Trophoblast cell (in vitro differentiated cells and primary cell): ENCODE measurements around the gene CHRNA9.

ENCODE experiments used
- DNase-seq, 2 donors: peaks; one replicate each; pipeline ENCODE4 v3.0.0-alpha.2; 2016
- H2AFZ ChIP-seq: 2 replicates; pipeline ENCODE4 v1.6.1; 2013; ENCODE audit warnings: low read length, moderate library complexity, mild to moderate bottlenecking; ENCODE audit not compliant: insufficient read depth, poor library complexity
- H2AK5ac ChIP-seq: 2 replicates; pipeline ENCODE4 v1.6.1; 2013; ENCODE audit warnings: mild to moderate bottlenecking, low read length
- H2BK120ac ChIP-seq: 2 replicates; pipeline ENCODE4 v1.6.1; 2013; ENCODE audit warnings: low read length, mild to moderate bottlenecking, moderate library complexity; ENCODE audit not compliant: insufficient read depth, poor library complexity
- H2BK12ac ChIP-seq: 2 replicates; pipeline ENCODE4 v1.6.1; 2013; ENCODE audit warnings: mild to moderate bottlenecking, low read length, moderate library complexity
- H2BK5ac ChIP-seq: 2 replicates; pipeline ENCODE4 v1.6.1; 2013; ENCODE audit warnings: low read length, low read depth, moderate library complexity, mild to moderate bottlenecking; ENCODE audit not compliant: poor library complexity
- H3K14ac ChIP-seq: 2 replicates; pipeline ENCODE4 v1.6.1; 2013; ENCODE audit warnings: mild to moderate bottlenecking, low read length
- H3K18ac ChIP-seq: 2 replicates; pipeline ENCODE4 v1.6.1; 2013; ENCODE audit warnings: mild to moderate bottlenecking, low read length
- H3K23ac ChIP-seq: 2 replicates; pipeline ENCODE4 v1.6.1; 2013; ENCODE audit warnings: low read length
- H3K27ac ChIP-seq: 2 replicates; pipeline ENCODE4 v1.5.1; 2013; ENCODE audit warnings: low read depth, mild to moderate bottlenecking, inconsistent platforms, low read length, moderate library complexity
- H3K27me3 ChIP-seq: 2 replicates; pipeline ENCODE4 v1.6.1; 2013; ENCODE audit warnings: inconsistent platforms, mild to moderate bottlenecking, low read length, moderate library complexity; ENCODE audit not compliant: insufficient read depth
- H3K36me3 ChIP-seq, 2 experiments: 1 replicate in 1 of 2; 2 replicates in 1 of 2; pipeline ENCODE4 v1.6.1; 2013; ENCODE audit warnings: low read length in 2 of 2, mild to moderate bottlenecking in 2 of 2, moderate library complexity in 1 of 2; ENCODE audit not compliant: insufficient read depth in 2 of 2, control insufficient read depth in 1 of 2
- H3K4ac ChIP-seq: 2 replicates; pipeline ENCODE4 v1.6.1; 2013; ENCODE audit warnings: low read depth, mild to moderate bottlenecking, low read length, moderate library complexity
- H3K4me1 ChIP-seq, 2 experiments: 1 replicate in 1 of 2; 2 replicates in 1 of 2; pipeline ENCODE4 v1.6.1; 2013; ENCODE audit warnings: low read length in 2 of 2, mild to moderate bottlenecking in 2 of 2, moderate library complexity in 1 of 2; ENCODE audit not compliant: insufficient read depth in 2 of 2, control insufficient read depth in 1 of 2
- H3K4me2 ChIP-seq: 2 replicates; pipeline ENCODE4 v1.6.1; 2013; ENCODE audit warnings: inconsistent platforms, mild to moderate bottlenecking, low read length, moderate library complexity
- H3K4me3 ChIP-seq: 2 replicates; pipeline ENCODE4 v1.5.1; 2013; ENCODE audit warnings: mild to moderate bottlenecking, low read depth, low read length, inconsistent platforms
- H3K79me1 ChIP-seq: one replicate; pipeline ENCODE4 v1.6.1; 2013; ENCODE audit warnings: low read length
- H3K79me2 ChIP-seq: 2 replicates; pipeline ENCODE4 v1.6.1; 2013; ENCODE audit warnings: low read length, mild to moderate bottlenecking; ENCODE audit not compliant: control insufficient read depth, insufficient read depth, poor library complexity
- H3K9ac ChIP-seq: 2 replicates; pipeline ENCODE4 v1.6.1; 2013; ENCODE audit warnings: mild to moderate bottlenecking, low read length
- H3K9me3 ChIP-seq: 2 replicates; pipeline ENCODE4 v1.6.1; 2013; ENCODE audit warnings: low read depth, mild to moderate bottlenecking, control low read depth, inconsistent platforms, low read length; ENCODE audit not compliant: insufficient read depth
- H4K12ac ChIP-seq: 2 replicates; pipeline ENCODE4 v1.6.1; 2013; ENCODE audit warnings: low read depth, mild to moderate bottlenecking, low read length, moderate library complexity
- H4K8ac ChIP-seq: 2 replicates; pipeline ENCODE4 v1.6.1; 2013; ENCODE audit warnings: low read depth, mild to moderate bottlenecking, low read length, moderate library complexity
- H4K91ac ChIP-seq: one replicate; pipeline ENCODE4 v1.6.1; 2013; ENCODE audit warnings: low read depth, mild to moderate bottlenecking, low read length, moderate library complexity
- WGBS: extraction: QIAGEN DNeasy Blood & Tissue Kit; methylation state at CpG from one replicate; pipeline ENCODE4 v1.1.7; 2013; ENCODE audit warnings: missing lambda C conversion rate; ENCODE audit not compliant: insufficient read length, insufficient coverage; ENCODE audit errors: extremely low coverage; 5-methylcytosine and 5-hydroxymethylcytosine counted together

The CHRNA9 gene

GRCh38 chr4:40306976-40307375, 28.2 kb upstream of the CHRNA9 start:
- H3K9me3 ChIP-seq, result no peaks in the 10 kb centered on the region
- peaks cover 0 to 2% of the 10 kb centered on the region in 2 experiments for H3K4me1 ChIP-seq
- no peaks in the 10 kb centered on the region for H3K36me3 ChIP-seq
- H3K9ac ChIP-seq, result no peak overlapping the region
- no peaks in the 10 kb centered on the region for H3K27me3 ChIP-seq
- no peak overlapping the region for H3K4me3 ChIP-seq
- no peak overlapping the region for H3K4me2 ChIP-seq
- no peaks in the 10 kb centered on the region for H3K79me2 ChIP-seq
- no peak overlapping the region for H3K4ac ChIP-seq
- no peak overlapping the region for H3K27ac ChIP-seq
- H4K91ac ChIP-seq, result no peak overlapping the region
- H3K14ac ChIP-seq, result no peak overlapping the region
- DNase-seq, result no peak
- H2AFZ ChIP-seq, result no peak overlapping the region
- no peak overlapping the region for H2BK5ac ChIP-seq
- no peak overlapping the region for H4K8ac ChIP-seq
- no peak overlapping the region for H4K12ac ChIP-seq
- no peak overlapping the region for H2BK12ac ChIP-seq
- H2AK5ac ChIP-seq, result no peak overlapping the region
- WGBS, result no CpG with 5 or more reads among the region's 3 CpGs
- H2BK120ac ChIP-seq, result no peak overlapping the region
- no peak overlapping the region for H3K18ac ChIP-seq
- no peak overlapping the region for H3K23ac ChIP-seq
- no peaks in the 10 kb centered on the region for H3K79me1 ChIP-seq

GRCh38 chr4:40307627-40308497, 27.3 kb upstream of the CHRNA9 start:
- Histone ChIP-seq H2AK5ac (no peak overlapping the region), H3K4ac (no peak overlapping the region), H3K27me3 (no peaks in the 10 kb centered on the region), H3K9me3 (no peaks in the 10 kb centered on the region), H3K18ac (no peak overlapping the region), H3K23ac (no peak overlapping the region), H3K79me1 (no peaks in the 10 kb centered on the region), H3K14ac (no peak overlapping the region), H4K8ac (no peak overlapping the region), H4K91ac (no peak overlapping the region), H2BK120ac (no peak overlapping the region), H3K4me1 (peaks cover 0 to 2% of the 10 kb centered on the region in 2 experiments), H2BK12ac (no peak overlapping the region), H3K79me2 (no peaks in the 10 kb centered on the region), H4K12ac (no peak overlapping the region), H3K36me3 (no peaks in the 10 kb centered on the region), H2AFZ (no peak overlapping the region), H2BK5ac (no peak overlapping the region), H3K27ac (no peak overlapping the region), H3K4me3 (no peak overlapping the region), H3K4me2 (no peak overlapping the region), H3K9ac (no peak overlapping the region)
- no peak for DNase-seq
- no CpG with 5 or more reads among the region's 15 CpGs for WGBS

- no peak overlapping the region for H4K91ac ChIP-seq
- no peak overlapping the region for H2BK120ac ChIP-seq
- H2BK12ac ChIP-seq, result no peak overlapping the region
- H3K36me3 ChIP-seq, result no peaks in the 10 kb centered on the region
- H2BK5ac ChIP-seq, result no peak overlapping the region
- H3K4me2 ChIP-seq, result no peak overlapping the region
- whole genome bisulfite sequencing, result no CpG with 5 or more reads among the region's 4 CpGs
- H3K9ac ChIP-seq, result no peak overlapping the region
- H3K79me2 ChIP-seq, result no peaks in the 10 kb centered on the region
- no peak overlapping the region for H2AK5ac ChIP-seq
- DNase-seq, result no peak
- H3K9me3 ChIP-seq, result no peaks in the 10 kb centered on the region
- H3K4ac ChIP-seq, result no peak overlapping the region
- no peaks in the 10 kb centered on the region for H3K79me1 ChIP-seq
- H3K4me1 ChIP-seq, result peaks cover 0 to 2% of the 10 kb centered on the region in 2 experiments
- H4K12ac ChIP-seq, result no peak overlapping the region
- no peak overlapping the region for H3K18ac ChIP-seq
- H3K14ac ChIP-seq, result no peak overlapping the region
- H3K4me3 ChIP-seq, result no peak overlapping the region
- H3K23ac ChIP-seq, result no peak overlapping the region
- H3K27me3 ChIP-seq, result no peaks in the 10 kb centered on the region
- H4K8ac ChIP-seq, result no peak overlapping the region
- no peak overlapping the region for H3K27ac ChIP-seq
- H2AFZ ChIP-seq, result no peak overlapping the region
Measured at GRCh38 chr4:40308528-40309122, 26.5 kb upstream of the CHRNA9 start.

GRCh38 chr4:40309250-40309774, 25.8 kb upstream of the CHRNA9 start:
- Histone ChIP-seq H4K91ac (no peak overlapping the region), H3K4ac (no peak overlapping the region), H3K14ac (no peak overlapping the region), H3K9ac (no peak overlapping the region), H3K36me3 (no peaks in the 10 kb centered on the region), H3K23ac (no peak overlapping the region), H2BK12ac (peak overlapping the region; percentile 57), H3K4me3 (no peak overlapping the region), H4K8ac (no peak overlapping the region), H3K79me1 (no peaks in the 10 kb centered on the region), H3K9me3 (no peaks in the 10 kb centered on the region), H2BK5ac (no peak overlapping the region), H3K4me2 (peak overlapping the region; percentile 9), H3K27me3 (no peaks in the 10 kb centered on the region), H2AK5ac (no peak overlapping the region), H3K79me2 (no peaks in the 10 kb centered on the region), H2BK120ac (no peak overlapping the region), H2AFZ (no peak overlapping the region), H4K12ac (no peak overlapping the region), H3K18ac (no peak overlapping the region), H3K27ac (no peak overlapping the region), H3K4me1 (peaks cover 0 to 2% of the 10 kb centered on the region in 2 experiments)
- no CpG with 5 or more reads among the region's 10 CpGs for WGBS
- peak; percentile 91 to 96 for DNase-seq
